ENCODE measurements around the gene CAPZA1. TPM values are rescaled to one million over a fixed set of nuclear protein-coding genes. Genes with fewer than 3 reads are reported as not detected.

CAPZA1 gene
- total RNA-seq, 2 donors from 2014 or later, result 87.3 to 144 TPM

GRCh38 chr1:112695276-112695675, 75.6 kb downstream of the CAPZA1 start:
- no peak overlapping the region for H3K27ac ChIP-seq
- peaks cover 4 to 14% of the 10 kb centered on the region in 2 donors for H3K4me1 ChIP-seq (ENCODE audit: control insufficient read depth in 1 of 2, low read depth in 2 of 2)
- no peak overlapping the region for H3K4me3 ChIP-seq
- ATAC-seq (ENCODE audit: insufficient number of reproducible peaks, low FRiP score, low read depth) (no peak), DNase-seq (ENCODE audit: low spot score) (no peak)
- H3K27me3 ChIP-seq (replicated peaks; ENCODE audit: insufficient read depth), result no peaks in the 10 kb centered on the region
- H3K36me3 ChIP-seq, result peaks cover 48% of the 10 kb centered on the region
- TF ChIP-seq CTCF (IDR thresholded peaks at IDR 0.05), result no peak
- no peaks in the 10 kb centered on the region for H3K9me3 ChIP-seq

- ATAC-seq (ENCODE audit: insufficient number of reproducible peaks, low FRiP score, low read depth), result no peak
- H3K4me1 ChIP-seq (ENCODE audit: control insufficient read depth in 1 of 2, low read depth in 2 of 2), result peaks cover 14 to 29% of the 10 kb centered on the region in 2 donors
- no peak for TF ChIP-seq CTCF (IDR thresholded peaks at IDR 0.05)
- H3K27ac ChIP-seq, result no peak overlapping the region
- DNase-seq (ENCODE audit: low spot score), result no peak
- no peaks in the 10 kb centered on the region for H3K9me3 ChIP-seq
- H3K36me3 ChIP-seq, result peaks cover 44% of the 10 kb centered on the region
- H3K27me3 ChIP-seq (replicated peaks; ENCODE audit: insufficient read depth), result no peaks in the 10 kb centered on the region
- no peak overlapping the region for H3K4me3 ChIP-seq
Measured at GRCh38 chr1:112696578-112697314, 77.1 kb downstream of the CAPZA1 start.

GRCh38 chr1:112697781-112698201, 78.2 kb downstream of the CAPZA1 start:
- no peak for DNase-seq (ENCODE audit: low spot score)
- TF ChIP-seq CTCF (IDR thresholded peaks at IDR 0.05), result no peak
- peaks cover 14 to 39% of the 10 kb centered on the region in 2 donors for H3K4me1 ChIP-seq (ENCODE audit: control insufficient read depth in 1 of 2, low read depth in 2 of 2)

GRCh38 chr1:112698366-112699310, 79.0 kb downstream of the CAPZA1 start:
- Histone ChIP-seq H3K27me3 (replicated peaks; ENCODE audit: insufficient read depth) (no peaks in the 10 kb centered on the region), H3K4me3 (no peak overlapping the region), H3K27ac (peak overlapping the region; percentile 72 to 87), H3K9me3 (no peaks in the 10 kb centered on the region), H3K4me1 (ENCODE audit: control insufficient read depth in 1 of 2, low read depth in 2 of 2) (peaks cover 14 to 47% of the 10 kb centered on the region in 2 donors), H3K36me3 (peaks cover 48% of the 10 kb centered on the region)
- TF ChIP-seq CTCF (IDR thresholded peaks at IDR 0.05), result no peak
- no peak for ATAC-seq (ENCODE audit: insufficient number of reproducible peaks, low FRiP score, low read depth)
- DNase-seq (ENCODE audit: low spot score), result no peak

More at GRCh38 chr1:112697781-112698201, 78.2 kb downstream of the CAPZA1 start:
- H3K27ac ChIP-seq, result no peak overlapping the region
- H3K36me3 ChIP-seq, result peaks cover 49% of the 10 kb centered on the region
- H3K4me3 ChIP-seq, result no peak overlapping the region
- no peaks in the 10 kb centered on the region for H3K27me3 ChIP-seq (replicated peaks; ENCODE audit: insufficient read depth)
- no peaks in the 10 kb centered on the region for H3K9me3 ChIP-seq
- no peak for ATAC-seq (ENCODE audit: insufficient number of reproducible peaks, low FRiP score, low read depth)

All from thoracic aorta (tissue), 2 donors.